Ovary (tissue), 9 donors: ENCODE results near the gene LRRC8C. TPM values are rescaled to one million over a fixed set of nuclear protein-coding genes. Genes with fewer than 3 reads are reported as not detected.

ENCODE experiments used
- DNase-seq, 5 donors: peaks; one replicate each; pipeline ENCODE4 v3.0.0-alpha.2; 2019 to 2020
- H3K27ac ChIP-seq, 2 donors: fragments of 200-600 bp; one replicate each; pipeline versions ENCODE4 v1.5.1 to v1.8.0; 2019 to 2022
- H3K27me3 ChIP-seq: fragments of 200-600 bp; one replicate; pipeline ENCODE4 v1.8.0; 2022
- H3K36me3 ChIP-seq: fragments of 200-600 bp; sonication (generic); one replicate; pipeline ENCODE4 v1.5.1; 2019
- H3K4me1 ChIP-seq: one replicate; pipeline ENCODE4 v1.8.1; 2013; ENCODE audit warnings: mild to moderate bottlenecking, moderate library complexity; ENCODE audit not compliant: insufficient read depth
- H3K4me3 ChIP-seq: fragments of 200-600 bp; sonication (generic); one replicate; pipeline ENCODE4 v1.5.1; 2017
- H3K9me3 ChIP-seq, 2 donors: fragments of 200-600 bp in 1 of 2; sonication (generic) in 1 of 2; one replicate each; pipeline versions ENCODE4 v1.5.1 to v1.8.1; 2013 to 2019; ENCODE audit warnings: mild to moderate bottlenecking in 1 of 2, moderate library complexity in 1 of 2
- CTCF ChIP-seq, 3 donors: fragments of 450-650 bp in 2 of 3; fragments of 200-600 bp in 1 of 3; IDR thresholded peaks; one replicate each; pipeline versions ENCODE4 v1.5.1 to v1.8.0; 2016 to 2022; ENCODE audit warnings: antibody characterized with exemption in 3 of 3, mild to moderate bottlenecking in 1 of 3
- EP300 ChIP-seq: sonication (generic); formaldehyde crosslinking; IDR thresholded peaks from one replicate; pipeline ENCODE4 v1.6.1; 2017; ENCODE audit warnings: antibody characterized with exemption
- POLR2A ChIP-seq: fragments of 450-650 bp; IDR thresholded peaks from one replicate; pipeline ENCODE4 v1.6.1; 2017; ENCODE audit warnings: antibody characterized with exemption, mild to moderate bottlenecking, moderate library complexity
- WGBS, 3 donors: extraction: QIAGEN DNeasy Blood & Tissue Kit in 1 of 3; methylation state at CpG; one replicate each; pipeline versions ENCODE4 v1.1.5 to v1.1.7; 2013 to 2017; 5-methylcytosine and 5-hydroxymethylcytosine counted together
- intact Hi-C, 4 donors: fragments of 100-400 bp; cut with DNase I; formaldehyde crosslinking; loops; one replicate each; pipeline versions ENCODE4 v1.11.0 to v1.15.1; 2022 to 2023
- polyA plus RNA-seq, 2 donors: library from polyadenylated mRNA; stranded (reverse); fragments of 200-250 nt in 1 of 2; fragments of 350-450 nt in 1 of 2; fragmentation: Illumina TruSeq in 1 of 2; extraction: RNeasy Lipid Tissue Mini Kit (QIAGEN cat#74804) in 1 of 2; gene quantifications; one replicate each; pipeline ENCODE4 v1.2.3, GENCODE V29; 2013 to 2014
- total RNA-seq, 7 donors: library from RNA; depleted of rRNA in 2 of 7; stranded (reverse); fragments of >200 nt in 2 of 7; fragmentation: NEBNext Ultra II Directional in 3 of 7; extraction: Animal tissue kit (Norgen Biotek cat#: 25700) in 3 of 7; gene quantifications; one replicate each; pipeline versions ENCODE4 v1.1.0 to v1.2.4, GENCODE V29; 2016 to 2023
- donor health status: DM: no; HTN: no; CAD: no; lungs with moderate emphysema.
- donor health status: DM: no; HTN: no; CAD: no.
- donor health status: Bipolar disorder and iron deficiency.
- donor health status: DM: yes; HTN: yes; CAD: no.
- donor health status: DM: no; HTN: no; CAD: no.
- donor health status: DM: yes; HTN: yes; CAD: no.

LRRC8C gene
- total and polyA plus RNA-seq, 9 donors, result 5.6 to 11.1 (median 7.2) TPM

GRCh38 chr1:89641781-89642180 is 8.9 kb downstream of the LRRC8C start:
- Histone ChIP-seq H3K36me3 (no peaks in the 10 kb centered on the region), H3K4me1 (no peaks in the 10 kb centered on the region), H3K4me3 (no peak overlapping the region), H3K27me3 (no peaks in the 10 kb centered on the region), H3K9me3 (no peaks in the 10 kb centered on the region), H3K27ac (no peak overlapping the region)
- intact Hi-C loops, result no loop called here
- no peak for DNase-seq
- TF ChIP-seq POLR2A, result no peak
- no peak for TF ChIP-seq EP300
- TF ChIP-seq CTCF (IDR thresholded peaks at IDR 0.05), result no peak
- WGBS, 3 donors, result 85 to 88% (median 85%) methylated on average over 4 of the region's 4 CpGs

GRCh38 chr1:89643577-89643976 is 10.7 kb downstream of the LRRC8C start:
- no peaks in the 10 kb centered on the region for H3K36me3 ChIP-seq
- H3K27me3 ChIP-seq, result no peaks in the 10 kb centered on the region
- no peak for DNase-seq
- no peak overlapping the region for H3K27ac ChIP-seq
- no peak overlapping the region for H3K4me3 ChIP-seq
- intact Hi-C loops, result no loop called here
- 85 to 93% (median 89%) methylated on average over 2 of the region's 2 CpGs for WGBS, 3 donors
- H3K9me3 ChIP-seq, result no peaks in the 10 kb centered on the region
- H3K4me1 ChIP-seq, result no peaks in the 10 kb centered on the region
- TF ChIP-seq CTCF (IDR thresholded peaks at IDR 0.05), result no peak
- TF ChIP-seq EP300, result no peak
- no peak for TF ChIP-seq POLR2A

GRCh38 chr1:89644119-89644814 is 11.3 kb downstream of the LRRC8C start:
- DNase-seq, result no peak
- 74 to 88% (median 75%) methylated on average over 9 of the region's 9 CpGs for WGBS, 3 donors
- Histone ChIP-seq H3K27ac (no peak overlapping the region), H3K36me3 (no peaks in the 10 kb centered on the region), H3K9me3 (no peaks in the 10 kb centered on the region), H3K27me3 (no peaks in the 10 kb centered on the region), H3K4me3 (no peak overlapping the region), H3K4me1 (no peaks in the 10 kb centered on the region)
- intact Hi-C loops, result no loop called here
- no peak for TF ChIP-seq EP300
- TF ChIP-seq POLR2A, result no peak
- TF ChIP-seq CTCF (IDR thresholded peaks at IDR 0.05), result no peak

- intact Hi-C loops, result no loop called here
- TF ChIP-seq POLR2A, result no peak
- no peak for TF ChIP-seq EP300
- no peak for TF ChIP-seq CTCF (IDR thresholded peaks at IDR 0.05)
- Histone ChIP-seq H3K36me3 (no peaks in the 10 kb centered on the region), H3K9me3 (no peaks in the 10 kb centered on the region), H3K27me3 (no peaks in the 10 kb centered on the region), H3K4me1 (no peaks in the 10 kb centered on the region), H3K4me3 (no peak overlapping the region), H3K27ac (no peak overlapping the region)
- no peak for DNase-seq
- WGBS, 3 donors, result 0 to 35% (median 0%) methylated on average over 1 of the region's 1 CpG
Measured at GRCh38 chr1:89646259-89646658, 13.3 kb downstream of the LRRC8C start.
